ENCODE measurements around the gene HCN3. TPM values are rescaled to one million over a fixed set of nuclear protein-coding genes. Genes with fewer than 3 reads are reported as not detected.
A peak's percentile ranks its signal among the peaks of the same experiment; 100 is the strongest.
"Not testable (repeated sequence)": the region's sequence is repeated elsewhere in the genome, so short reads cannot be mapped to it uniquely, and the experiment has no call there.

HCN3 gene
- total RNA-seq, 2 experiments from 2014 or later, result 5.0 to 6.7 TPM

DNA sequence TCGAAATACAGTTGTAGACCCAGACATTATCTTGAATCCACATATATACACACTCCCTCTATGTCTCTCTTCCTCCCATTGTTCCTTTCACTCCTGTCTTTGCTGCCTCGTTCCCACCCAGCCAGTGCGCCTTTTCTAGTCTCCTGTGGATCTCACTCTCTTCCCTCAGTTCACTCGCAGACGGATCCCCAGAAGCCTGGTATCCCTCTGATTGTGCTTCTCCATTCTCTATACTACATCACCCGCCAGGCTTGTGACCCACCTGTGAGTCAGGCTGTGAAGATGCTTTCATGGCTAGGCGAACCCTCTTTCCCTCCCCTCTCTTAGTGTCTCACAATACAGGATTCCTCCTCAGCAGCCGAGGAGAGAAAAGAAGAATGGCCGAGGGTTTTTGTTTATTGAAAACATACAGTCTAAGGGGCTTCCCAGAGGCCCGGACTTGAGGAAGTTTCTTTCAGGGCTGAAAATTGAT lies 1.5 kb downstream of the HCN3 start:
- no peak for DNase-seq
- Mint-ChIP-seq H3K27me3 (no peaks in the 10 kb centered on the region), H3K9me3 (no peaks in the 10 kb centered on the region), H3K27ac (no peak overlapping the region), H3K4me3 (peak overlapping the region; percentile 10), H3K4me1 (peaks cover 16% of the 10 kb centered on the region), H3K36me3 (no peaks in the 10 kb centered on the region)
- POLR2A ChIA-PET, result interaction anchor here (0.6 to 1.3 kb wide), 3 partner anchors 29 to 213 kb away, joined by 3 to 5 read pairs (median 3); no protein-coding TSS in a partner anchor
- no peak for ATAC-seq (ENCODE audit: low read depth)

DNA sequence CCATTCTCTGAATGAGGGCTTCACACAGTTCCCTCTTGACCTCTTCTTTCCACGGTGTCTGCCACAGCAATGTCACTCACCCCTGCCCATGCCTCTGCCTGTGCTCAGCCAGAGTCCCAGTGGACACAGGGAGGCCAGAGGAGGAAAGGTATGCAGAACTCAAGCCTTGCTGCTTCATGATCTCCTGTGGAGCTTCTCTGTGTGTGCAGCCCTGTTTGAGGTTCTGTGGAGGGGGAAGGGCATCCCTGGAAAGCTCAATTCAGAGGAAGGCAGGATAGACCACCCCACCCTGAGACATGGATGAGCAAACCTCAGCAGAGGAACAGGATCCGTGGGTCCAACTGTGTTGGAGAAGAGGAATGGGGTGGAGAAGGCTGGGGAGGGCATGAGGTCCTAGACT lies 2.0 kb downstream of the HCN3 start:
- POLR2A ChIA-PET, result interaction anchor here (1.0 kb wide), 1 partner anchor 24 kb away, joined by 3 read pairs; the partner anchor contains the start of gene ENTREP3
- Mint-ChIP-seq H3K9me3 (no peaks in the 10 kb centered on the region), H3K4me1 (peaks cover 13% of the 10 kb centered on the region), H3K27ac (no peak overlapping the region), H3K36me3 (no peaks in the 10 kb centered on the region), H3K4me3 (no peak overlapping the region), H3K27me3 (no peaks in the 10 kb centered on the region)
- ATAC-seq (ENCODE audit: low read depth), result no peak
- DNase-seq, result no peak

DNA sequence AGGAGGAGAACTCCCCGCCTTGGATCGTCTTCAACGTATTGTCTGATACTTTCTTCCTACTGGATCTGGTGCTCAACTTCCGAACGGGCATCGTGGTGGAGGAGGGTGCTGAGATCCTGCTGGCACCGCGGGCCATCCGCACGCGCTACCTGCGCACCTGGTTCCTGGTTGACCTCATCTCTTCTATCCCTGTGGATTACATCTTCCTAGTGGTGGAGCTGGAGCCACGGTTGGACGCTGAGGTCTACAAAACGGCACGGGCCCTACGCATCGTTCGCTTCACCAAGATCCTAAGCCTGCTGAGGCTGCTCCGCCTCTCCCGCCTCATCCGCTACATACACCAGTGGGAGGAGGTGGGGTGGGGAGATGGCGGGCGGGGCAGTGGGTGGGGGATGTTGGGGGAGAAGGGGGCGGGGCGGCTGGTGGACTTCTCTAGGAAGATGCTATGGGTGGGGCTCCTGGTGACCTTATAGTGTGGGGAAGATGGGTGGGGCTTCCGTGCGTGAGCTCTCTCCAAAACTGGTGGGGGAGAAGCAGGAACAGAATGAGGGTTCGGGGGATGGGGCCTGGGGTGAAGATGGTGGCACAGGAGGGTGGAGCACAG lies 5.3 kb downstream of the HCN3 start:
- POLR2A ChIA-PET, result no interaction called here
- H3K36me3 Mint-ChIP-seq, result no peaks in the 10 kb centered on the region
- ATAC-seq (ENCODE audit: low read depth) (no peak), DNase-seq (no peak)
- H3K4me1 Mint-ChIP-seq, result peaks cover 4% of the 10 kb centered on the region
- no peak overlapping the region for H3K27ac Mint-ChIP-seq
- no peak overlapping the region for H3K4me3 Mint-ChIP-seq
- H3K9me3 Mint-ChIP-seq, result no peaks in the 10 kb centered on the region
- no peaks in the 10 kb centered on the region for H3K27me3 Mint-ChIP-seq

DNA sequence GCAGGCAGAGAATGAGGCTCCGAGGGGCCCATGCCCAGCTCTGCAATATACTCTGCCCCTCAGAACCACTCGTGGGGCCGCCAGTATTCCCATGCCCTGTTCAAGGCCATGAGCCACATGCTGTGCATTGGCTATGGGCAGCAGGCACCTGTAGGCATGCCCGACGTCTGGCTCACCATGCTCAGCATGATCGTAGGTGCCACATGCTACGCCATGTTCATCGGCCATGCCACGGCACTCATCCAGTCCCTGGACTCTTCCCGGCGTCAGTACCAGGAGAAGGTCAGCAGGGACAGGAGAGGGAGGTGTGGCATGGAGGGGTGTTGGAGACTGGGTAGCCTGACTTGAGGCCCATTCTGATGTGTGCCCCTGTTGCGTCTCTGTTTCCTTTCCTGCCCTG lies 7.2 kb downstream of the HCN3 start:
- Mint-ChIP-seq H3K27me3 (no peaks in the 10 kb centered on the region), H3K4me3 (no peak overlapping the region), H3K27ac (no peak overlapping the region), H3K36me3 (no peaks in the 10 kb centered on the region), H3K9me3 (no peaks in the 10 kb centered on the region), H3K4me1 (no peaks in the 10 kb centered on the region)
- no peak for ATAC-seq (ENCODE audit: low read depth)
- POLR2A ChIA-PET, result no interaction called here
- DNase-seq, result no peak

DNA sequence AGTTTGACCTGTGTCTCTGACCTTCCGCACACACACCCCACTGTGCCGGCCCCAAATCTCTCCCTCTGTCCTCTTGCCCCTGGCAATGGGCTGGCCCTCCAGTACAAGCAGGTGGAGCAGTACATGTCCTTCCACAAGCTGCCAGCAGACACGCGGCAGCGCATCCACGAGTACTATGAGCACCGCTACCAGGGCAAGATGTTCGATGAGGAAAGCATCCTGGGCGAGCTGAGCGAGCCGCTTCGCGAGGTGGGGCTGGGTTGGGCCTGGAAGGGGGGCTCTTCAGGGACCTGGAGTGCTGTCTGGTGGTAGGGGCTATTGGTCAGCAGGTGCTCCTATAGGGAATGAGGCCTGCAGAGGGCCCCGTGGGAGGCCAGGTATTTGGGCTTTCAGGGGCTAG lies 7.8 kb downstream of the HCN3 start:
- H3K27me3 Mint-ChIP-seq, result no peaks in the 10 kb centered on the region
- POLR2A ChIA-PET, result no interaction called here
- no peak for DNase-seq
- H3K4me1 Mint-ChIP-seq, result no peaks in the 10 kb centered on the region
- H3K4me3 Mint-ChIP-seq, result no peak overlapping the region
- H3K9me3 Mint-ChIP-seq, result no peaks in the 10 kb centered on the region
- no peak overlapping the region for H3K27ac Mint-ChIP-seq
- H3K36me3 Mint-ChIP-seq, result no peaks in the 10 kb centered on the region
- ATAC-seq (ENCODE audit: low read depth), result no peak

DNA sequence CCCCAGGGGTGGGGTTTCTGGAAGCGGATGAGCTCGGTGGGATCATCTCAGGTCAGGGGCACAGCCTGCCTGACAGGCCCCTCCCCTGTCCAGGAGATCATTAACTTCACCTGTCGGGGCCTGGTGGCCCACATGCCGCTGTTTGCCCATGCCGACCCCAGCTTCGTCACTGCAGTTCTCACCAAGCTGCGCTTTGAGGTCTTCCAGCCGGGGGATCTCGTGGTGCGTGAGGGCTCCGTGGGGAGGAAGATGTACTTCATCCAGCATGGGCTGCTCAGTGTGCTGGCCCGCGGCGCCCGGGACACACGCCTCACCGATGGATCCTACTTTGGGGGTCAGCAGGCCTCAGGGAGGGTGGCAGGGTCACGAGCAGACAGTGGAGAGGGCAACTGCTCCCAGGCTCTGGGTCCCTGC lies 8.4 kb downstream of the HCN3 start:
- DNase-seq (no peak), ATAC-seq (ENCODE audit: low read depth) (no peak)
- H3K9me3 Mint-ChIP-seq, result no peaks in the 10 kb centered on the region
- H3K4me3 Mint-ChIP-seq, result no peak overlapping the region
- H3K4me1 Mint-ChIP-seq, result no peaks in the 10 kb centered on the region
- POLR2A ChIA-PET, result no interaction called here
- peaks cover 4% of the 10 kb centered on the region for H3K27me3 Mint-ChIP-seq
- H3K27ac Mint-ChIP-seq, result no peak overlapping the region
- H3K36me3 Mint-ChIP-seq, result no peaks in the 10 kb centered on the region

DNA sequence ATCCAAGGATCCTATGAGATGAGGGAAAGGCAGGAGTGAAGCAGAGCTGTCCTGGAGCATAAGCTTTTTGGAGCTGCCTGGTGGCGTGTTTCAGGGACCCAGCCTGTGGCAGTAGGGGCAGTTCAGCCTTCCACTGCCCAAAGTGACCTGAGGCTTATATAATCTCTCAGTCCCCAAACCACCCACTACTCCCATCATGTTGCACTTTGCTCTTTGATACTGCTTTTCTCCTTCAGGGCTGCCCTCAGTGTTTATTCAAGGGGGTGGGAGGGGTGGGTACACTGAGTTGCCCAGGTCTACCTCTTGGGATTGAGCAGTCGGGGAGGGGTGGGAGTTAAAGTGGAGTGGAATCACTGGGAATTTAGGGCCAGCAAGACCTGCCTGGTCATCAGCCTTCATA lies 9.3 kb downstream of the HCN3 start:
- Mint-ChIP-seq H3K4me1 (no peaks in the 10 kb centered on the region), H3K9me3 (no peaks in the 10 kb centered on the region), H3K4me3 (no peak overlapping the region), H3K36me3 (no peaks in the 10 kb centered on the region), H3K27me3 (peaks cover 4% of the 10 kb centered on the region), H3K27ac (no peak overlapping the region)
- POLR2A ChIA-PET, result no interaction called here
- ATAC-seq (ENCODE audit: low read depth), result no peak
- no peak for DNase-seq

DNA sequence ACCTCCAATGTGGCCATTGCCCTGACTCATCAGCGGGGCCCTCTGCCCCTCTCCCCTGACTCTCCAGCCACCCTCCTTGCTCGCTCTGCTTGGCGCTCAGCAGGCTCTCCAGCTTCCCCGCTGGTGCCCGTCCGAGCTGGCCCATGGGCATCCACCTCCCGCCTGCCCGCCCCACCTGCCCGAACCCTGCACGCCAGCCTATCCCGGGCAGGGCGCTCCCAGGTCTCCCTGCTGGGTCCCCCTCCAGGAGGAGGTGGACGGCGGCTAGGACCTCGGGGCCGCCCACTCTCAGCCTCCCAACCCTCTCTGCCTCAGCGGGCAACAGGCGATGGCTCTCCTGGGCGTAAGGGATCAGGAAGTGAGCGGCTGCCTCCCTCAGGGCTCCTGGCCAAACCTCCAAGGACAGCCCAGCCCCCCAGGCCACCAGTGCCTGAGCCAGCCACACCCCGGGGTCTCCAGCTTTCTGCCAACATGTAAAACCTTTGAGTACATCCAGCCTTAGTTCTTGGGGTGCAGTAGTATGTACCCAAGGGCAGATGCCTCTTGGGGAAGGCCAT lies 10.8 kb downstream of the HCN3 start:
- Mint-ChIP-seq H3K27me3 (peaks cover 15% of the 10 kb centered on the region), H3K4me3 (no peak overlapping the region), H3K36me3 (no peaks in the 10 kb centered on the region), H3K9me3 (no peaks in the 10 kb centered on the region), H3K4me1 (no peaks in the 10 kb centered on the region), H3K27ac (no peak overlapping the region)
- DNase-seq, result no peak
- no peak for ATAC-seq (ENCODE audit: low read depth)
- POLR2A ChIA-PET, result no interaction called here

DNA sequence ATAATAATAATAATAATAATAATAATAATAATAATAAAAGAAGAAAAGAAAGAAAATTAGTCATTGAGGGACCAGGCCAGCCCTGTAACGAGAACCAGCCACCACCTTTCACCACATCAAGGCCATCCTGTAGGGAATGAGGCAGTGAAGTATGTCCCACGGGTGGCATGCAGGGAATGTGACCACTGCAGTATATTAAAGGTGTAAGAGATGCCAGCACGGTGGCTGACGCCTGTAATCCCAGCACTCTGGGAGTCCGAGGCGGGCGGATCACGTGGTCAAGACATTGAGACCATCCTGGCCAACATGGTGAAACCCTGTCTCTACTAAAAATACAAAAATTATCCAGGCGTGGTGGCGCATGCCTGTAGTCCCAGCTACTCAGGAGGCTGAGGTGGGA lies 13.7 kb downstream of the HCN3 start:
- POLR2A ChIA-PET; H3K4me1 Mint-ChIP-seq; H3K27ac Mint-ChIP-seq; H3K4me3 Mint-ChIP-seq; ATAC-seq (ENCODE audit: low read depth); H3K36me3 Mint-ChIP-seq; H3K9me3 Mint-ChIP-seq; DNase-seq: not testable (repeated sequence)
- H3K27me3 Mint-ChIP-seq, result peaks cover 40% of the 10 kb centered on the region

DNA sequence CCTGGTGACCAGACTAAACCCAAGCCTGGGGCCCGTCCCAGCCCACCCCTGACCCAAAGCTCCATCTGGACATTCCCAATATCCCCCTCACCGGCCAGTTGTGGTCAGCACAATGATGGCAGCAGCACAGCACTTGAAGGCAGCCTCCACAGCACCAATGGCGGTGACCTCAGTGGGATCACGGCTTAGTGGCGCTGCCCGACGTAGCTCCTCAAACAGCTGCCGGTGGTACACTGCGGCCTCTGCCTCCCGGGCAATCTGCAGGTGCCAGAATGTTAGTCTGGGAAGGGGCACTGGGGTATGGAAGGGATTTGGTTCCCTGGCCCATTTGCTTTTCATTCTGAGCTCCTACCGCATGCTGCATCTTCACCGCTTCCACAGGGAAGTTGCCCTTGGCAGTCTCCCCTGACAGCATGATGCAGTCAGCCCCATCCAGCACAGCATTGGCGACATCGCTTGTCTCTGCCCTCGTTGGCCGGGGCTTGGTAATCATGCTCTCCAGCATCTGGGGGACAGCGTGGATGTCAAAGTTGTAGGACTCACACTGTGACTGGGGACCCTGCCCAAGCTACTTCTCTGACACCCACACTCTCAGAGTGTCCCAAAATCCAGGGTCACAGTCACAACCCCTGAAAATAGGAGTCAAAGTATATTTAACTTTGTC lies 16.0 kb downstream of the HCN3 start:
- POLR2A ChIA-PET, result no interaction called here
- peaks cover 12% of the 10 kb centered on the region for H3K4me1 Mint-ChIP-seq
- no peak for ATAC-seq (ENCODE audit: low read depth)
- H3K4me3 Mint-ChIP-seq, result no peak overlapping the region
- no peak overlapping the region for H3K27ac Mint-ChIP-seq
- no peak for DNase-seq
- H3K27me3 Mint-ChIP-seq, result peaks cover 52% of the 10 kb centered on the region
- peaks cover 2% of the 10 kb centered on the region for H3K36me3 Mint-ChIP-seq
- H3K9me3 Mint-ChIP-seq, result no peaks in the 10 kb centered on the region

DNA sequence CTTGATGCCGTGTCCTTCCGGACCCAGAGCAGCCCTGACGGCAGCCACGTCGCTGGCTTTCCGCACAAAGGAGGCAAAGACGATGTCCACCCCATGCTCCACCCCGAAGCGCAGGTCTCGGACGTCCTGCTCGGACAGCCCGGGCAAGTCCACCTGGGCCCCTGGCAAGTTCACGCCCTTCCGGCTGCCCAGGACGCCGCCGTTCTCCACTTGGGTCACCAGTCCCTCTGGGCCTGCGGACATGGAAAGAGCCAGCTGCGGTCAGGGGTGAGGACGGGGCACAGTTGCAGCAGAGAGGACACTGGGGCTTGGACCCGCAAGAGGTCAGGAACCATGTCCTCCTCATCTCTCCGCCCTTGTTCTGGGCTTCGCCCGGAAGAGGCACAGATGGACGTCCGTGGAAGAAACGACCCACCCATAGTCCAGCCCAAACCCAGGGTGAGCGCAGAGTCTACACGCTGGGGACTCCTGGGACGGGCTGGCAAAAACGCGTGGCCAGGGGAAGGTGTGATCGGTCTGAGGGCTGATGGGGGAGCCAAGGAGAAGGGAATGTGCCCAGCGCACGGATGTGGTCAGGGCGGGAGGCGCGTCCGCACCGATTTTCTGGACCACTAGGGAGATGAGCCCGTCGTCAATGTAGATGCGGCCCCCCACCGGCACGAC lies 17.4 kb downstream of the HCN3 start:
- no peak for ATAC-seq (ENCODE audit: low read depth)
- POLR2A ChIA-PET, result no interaction called here
- Mint-ChIP-seq H3K4me3 (peak overlapping the region; percentile 58), H3K36me3 (peaks cover 2% of the 10 kb centered on the region), H3K4me1 (peaks cover 12% of the 10 kb centered on the region), H3K27ac (no peak overlapping the region), H3K9me3 (no peaks in the 10 kb centered on the region), H3K27me3 (peaks cover 54% of the 10 kb centered on the region)
- no peak for DNase-seq

DNA sequence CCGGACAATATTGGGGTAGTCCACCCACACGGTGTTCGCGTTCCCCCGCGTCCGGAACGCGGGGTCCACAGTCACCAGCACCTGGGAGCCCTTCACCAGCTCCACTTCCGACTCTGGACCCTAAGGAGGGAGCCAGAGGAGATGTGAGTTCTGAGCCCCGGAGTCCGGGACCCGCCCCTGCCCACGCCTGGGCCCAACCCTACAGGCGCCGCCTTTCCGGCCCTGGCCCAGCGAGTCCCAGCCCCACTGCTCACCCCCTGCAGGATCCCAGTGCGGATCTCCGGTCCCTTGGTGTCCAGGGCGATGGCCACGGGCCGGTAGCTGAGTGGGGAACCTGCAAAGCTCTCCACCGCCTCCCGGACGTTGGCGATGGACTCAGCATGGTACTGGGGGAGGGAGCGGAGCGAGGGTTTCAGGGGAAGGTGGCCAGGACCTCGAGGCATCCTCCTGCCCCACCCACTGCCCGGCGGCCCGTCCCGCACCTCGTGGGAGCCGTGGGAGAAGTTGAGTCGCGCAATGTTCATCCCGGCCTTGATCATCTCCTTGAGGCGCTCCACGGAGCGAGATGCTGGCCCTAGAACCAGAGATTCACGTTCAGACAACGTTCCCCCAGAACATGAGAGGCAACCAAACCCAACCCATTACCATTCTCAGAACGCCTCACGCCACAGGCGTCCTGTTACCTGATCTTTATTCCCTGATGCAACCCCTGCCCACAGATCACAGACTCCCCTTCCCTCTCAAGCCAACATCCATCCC lies 18.1 kb downstream of the HCN3 start:
- H3K4me1 Mint-ChIP-seq, result peaks cover 12% of the 10 kb centered on the region
- ATAC-seq (ENCODE audit: low read depth) (peak; percentile 48), DNase-seq (no peak)
- POLR2A ChIA-PET, result no interaction called here
- no peak overlapping the region for H3K4me3 Mint-ChIP-seq
- peaks cover 2% of the 10 kb centered on the region for H3K36me3 Mint-ChIP-seq
- peaks cover 51% of the 10 kb centered on the region for H3K27me3 Mint-ChIP-seq
- H3K9me3 Mint-ChIP-seq, result no peaks in the 10 kb centered on the region
- peak overlapping the region; percentile 46 for H3K27ac Mint-ChIP-seq

DNA sequence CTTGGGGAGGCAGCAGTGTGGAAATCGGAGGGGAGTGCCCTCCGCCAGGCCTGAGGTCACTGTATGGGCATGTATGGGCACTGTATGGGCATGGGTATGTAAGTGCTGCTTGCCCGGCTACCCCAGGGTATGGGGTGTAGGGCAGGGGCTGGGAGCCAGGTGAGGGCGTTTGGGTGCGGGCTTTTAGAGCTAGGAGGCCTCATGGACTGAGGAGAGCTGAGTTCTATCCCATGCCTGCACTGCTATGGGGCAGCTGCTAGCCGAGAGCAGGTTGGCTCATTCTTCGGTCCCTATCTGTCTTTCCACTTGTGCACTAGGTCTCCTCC lies 18.6 kb downstream of the HCN3 start:
- POLR2A ChIA-PET, result no interaction called here
- Mint-ChIP-seq H3K27ac (peak overlapping the region; percentile 46), H3K4me3 (no peak overlapping the region), H3K9me3 (no peaks in the 10 kb centered on the region), H3K27me3 (peaks cover 51% of the 10 kb centered on the region), H3K36me3 (peaks cover 2% of the 10 kb centered on the region), H3K4me1 (peaks cover 12% of the 10 kb centered on the region)
- ATAC-seq (ENCODE audit: low read depth) (no peak), DNase-seq (no peak)

Measured in activated naive CD8-positive, alpha-beta T cell treated with anti-CD3 and anti-CD28 coated beads, Interleukin-2, amount 10 ng/mL, durations not matched to agents 7 days and 5 days (primary cell).